ENCODE measurements around the gene STAB2. TPM values are rescaled to one million over a fixed set of nuclear protein-coding genes. Genes with fewer than 3 reads are reported as not detected.

The STAB2 gene
- total RNA-seq, 4 donors from 2014 or later = 0.15 to 0.16 TPM; not detected in 2

GRCh38 chr12:103786201-103786600 lies 199.1 kb downstream of the STAB2 start:
- no peak for DNase-seq (ENCODE audit: low spot score in 2 of 2)
- intact Hi-C loops (cut with DNase I; ENCODE audit: low total_unique reads) = no loop called here
- H3K4me3 ChIP-seq (ENCODE audit: low read depth, poor library complexity, severe bottlenecking) = no peak overlapping the region

GRCh38 chr12:103791350-103791920 lies 204.4 kb downstream of the STAB2 start:
- intact Hi-C loops (cut with DNase I; ENCODE audit: low total_unique reads) = no loop called here

More at GRCh38 chr12:103786201-103786600, 199.1 kb downstream of the STAB2 start:
- no peak for TF ChIP-seq POLR2A (IDR thresholded peaks at IDR 0.05)
- no peak for TF ChIP-seq CTCF (IDR thresholded peaks at IDR 0.05)

DNA sequence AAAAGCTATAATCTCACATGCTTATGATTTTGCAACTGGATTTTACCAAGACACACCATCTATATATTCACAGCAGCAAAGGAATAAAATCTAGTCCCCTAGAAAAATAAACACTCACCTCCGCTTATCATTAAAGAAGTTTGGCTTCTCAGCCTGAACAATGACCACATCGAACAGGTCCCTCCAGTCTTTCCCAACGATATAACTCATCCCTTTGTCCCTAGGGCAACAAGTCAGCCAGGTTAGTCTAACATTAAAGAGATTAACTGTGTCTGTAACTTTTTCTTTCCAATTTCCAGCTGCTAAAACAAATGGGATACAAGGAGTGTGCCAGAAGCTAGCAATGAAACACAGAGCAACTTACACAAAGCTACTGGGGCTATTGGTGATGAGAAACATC lies 206.0 kb downstream of the STAB2 start:
- DNase-seq (ENCODE audit: low spot score in 2 of 2) = no peak
- TF ChIP-seq CTCF (IDR thresholded peaks at IDR 0.05) (no peak), POLR2A (IDR thresholded peaks at IDR 0.05) (no peak)
- WGBS, 2 donors = 53 to 77% methylated on average over 3 of the region's 3 CpGs
- intact Hi-C loops (cut with DNase I; ENCODE audit: low total_unique reads) = no loop called here
- H3K4me3 ChIP-seq (ENCODE audit: low read depth, poor library complexity, severe bottlenecking) = no peak overlapping the region

More at GRCh38 chr12:103791350-103791920, 204.4 kb downstream of the STAB2 start:
- TF ChIP-seq CTCF (IDR thresholded peaks at IDR 0.05) (no peak), POLR2A (IDR thresholded peaks at IDR 0.05) (no peak)
- no peak overlapping the region for H3K4me3 ChIP-seq (ENCODE audit: low read depth, poor library complexity, severe bottlenecking)
- no peak for DNase-seq (ENCODE audit: low spot score in 2 of 2)
- 86 to 90% methylated on average over 10 of the region's 10 CpGs for WGBS, 2 donors

GRCh38 chr12:103793512-103794045 lies 206.5 kb downstream of the STAB2 start:
- intact Hi-C loops (cut with DNase I; ENCODE audit: low total_unique reads) = no loop called here
- no peak overlapping the region for H3K4me3 ChIP-seq (ENCODE audit: low read depth, poor library complexity, severe bottlenecking)
- TF ChIP-seq CTCF (IDR thresholded peaks at IDR 0.05) = no peak
- TF ChIP-seq POLR2A (IDR thresholded peaks at IDR 0.05) = no peak
- 83 to 96% methylated on average over 9 of the region's 9 CpGs for WGBS, 2 donors
- DNase-seq (ENCODE audit: low spot score in 2 of 2) = no peak

GRCh38 chr12:103794309-103795213 lies 207.5 kb downstream of the STAB2 start:
- WGBS, 2 donors = 68 to 74% methylated on average over 4 of the region's 4 CpGs
- no peak for DNase-seq (ENCODE audit: low spot score in 2 of 2)
- intact Hi-C loops (cut with DNase I; ENCODE audit: low total_unique reads) = no loop called here
- H3K4me3 ChIP-seq (ENCODE audit: low read depth, poor library complexity, severe bottlenecking) = no peak overlapping the region
- TF ChIP-seq POLR2A (IDR thresholded peaks at IDR 0.05) = no peak
- TF ChIP-seq CTCF (IDR thresholded peaks at IDR 0.05) = no peak

Data from lower leg skin (tissue), 4 donors.